Osteoblast (primary cell): ENCODE data around the gene TBC1D9B. TPM values are rescaled to one million over a fixed set of nuclear protein-coding genes. Genes with fewer than 3 reads are reported as not detected.

Source experiments
- DNase-seq: peaks from one replicate; pipeline ENCODE4 v3.0.0; 2011; ENCODE audit warnings: low spot score, mixed read lengths; ENCODE audit not compliant: insufficient read length; ENCODE audit errors: missing footprints
- H2AFZ ChIP-seq: 2 replicates; pipeline ENCODE4 v1.6.0; 2011; ENCODE audit warnings: mild to moderate bottlenecking, low read length
- H3K27ac ChIP-seq: 2 replicates; pipeline ENCODE4 v1.5.1; 2011; ENCODE audit warnings: mild to moderate bottlenecking, low read depth, low read length, moderate library complexity
- H3K27me3 ChIP-seq: 2 replicates; pipeline ENCODE4 v1.6.0; 2012; ENCODE audit warnings: mild to moderate bottlenecking, control low read depth, inconsistent platforms, low read length, moderate library complexity; ENCODE audit not compliant: insufficient read depth
- H3K36me3 ChIP-seq: 2 replicates; pipeline ENCODE4 v1.5.1; 2011; ENCODE audit warnings: mild to moderate bottlenecking, low read length, control low read depth, moderate library complexity; ENCODE audit not compliant: insufficient read depth
- H3K4me1 ChIP-seq: 2 replicates; pipeline ENCODE4 v1.5.1; 2011; ENCODE audit warnings: mild to moderate bottlenecking, low read length, control low read depth, moderate library complexity; ENCODE audit not compliant: insufficient read depth
- H3K4me2 ChIP-seq: 2 replicates; pipeline ENCODE4 v1.6.0; 2011; ENCODE audit warnings: mild to moderate bottlenecking, low read length; ENCODE audit not compliant: insufficient read depth
- H3K4me3 ChIP-seq: fragments of 200-600 bp; sonication (generic); 3 replicates; pipeline ENCODE4 v1.5.1; 2012; ENCODE audit warnings: mild to moderate bottlenecking, low read length, inconsistent platforms; ENCODE audit not compliant: insufficient read depth
- H3K79me2 ChIP-seq: 2 replicates; pipeline ENCODE4 v1.6.0; 2012; ENCODE audit warnings: mild to moderate bottlenecking, low read length, control low read depth, inconsistent platforms; ENCODE audit not compliant: insufficient read depth
- H3K9me3 ChIP-seq: 2 replicates; pipeline ENCODE4 v1.5.1; 2011; ENCODE audit warnings: low read depth, low read length, control low read depth
- H4K20me1 ChIP-seq: 2 replicates; pipeline ENCODE4 v1.6.0; 2012; ENCODE audit warnings: mild to moderate bottlenecking, low read length, control low read depth; ENCODE audit not compliant: insufficient read depth
- total RNA-seq: library from RNA; depleted of rRNA; stranded (reverse); fragments of >200 nt; gene quantifications from 2 replicates; pipeline ENCODE4 v1.2.3, GENCODE V29; 2012
- TF ChIP-seq, protein P1 (sequence below): IDR thresholded peaks from 2 replicates; pipeline ENCODE4 v1.5.1; 2011; ENCODE audit warnings: mild to moderate bottlenecking, low read depth, low read length, moderate library complexity; ENCODE audit errors: extremely low read depth

The TBC1D9B gene
- total RNA-seq, 1 donor: 89.4 TPM

DNA sequence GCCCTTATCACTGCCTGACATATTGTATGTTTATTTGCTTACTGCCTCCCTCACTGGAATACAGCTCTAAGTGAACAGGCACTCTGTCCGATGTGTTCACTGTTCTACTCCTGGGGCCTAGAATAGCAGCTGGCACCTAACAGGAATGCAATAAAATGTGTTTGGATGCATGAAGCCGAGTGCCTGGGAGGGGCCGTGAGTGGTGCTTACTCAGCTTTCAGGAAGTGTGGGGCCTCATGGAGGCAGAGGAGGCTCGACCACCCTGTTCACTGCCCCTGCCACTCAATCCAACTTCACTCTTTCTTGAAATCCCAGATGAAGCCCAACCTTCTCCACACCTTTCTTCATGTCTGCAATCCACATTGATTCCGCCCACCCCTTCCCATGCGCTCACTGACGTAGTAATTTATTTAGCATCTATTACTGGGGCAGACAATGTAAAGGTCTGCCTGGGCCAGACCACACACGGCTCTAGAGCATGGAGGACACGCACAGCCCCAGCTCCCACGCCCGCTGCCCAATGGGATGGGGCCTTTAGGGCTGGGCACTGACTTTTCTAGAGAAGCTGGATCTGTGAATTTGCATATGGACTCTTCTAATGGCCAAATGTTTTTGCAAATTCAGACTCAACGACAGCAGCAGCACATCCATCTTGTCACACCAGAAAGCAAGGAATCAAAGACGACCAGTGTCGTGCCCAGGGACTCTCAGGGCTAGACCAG, 21.3 kb downstream of the TBC1D9B start:
- H3K79me2 ChIP-seq: peaks cover 3% of the 10 kb centered on the region
- H4K20me1 ChIP-seq: peaks cover 3% of the 10 kb centered on the region
- H3K36me3 ChIP-seq: peaks cover 78% of the 10 kb centered on the region
- TF ChIP-seq, protein P1, sequence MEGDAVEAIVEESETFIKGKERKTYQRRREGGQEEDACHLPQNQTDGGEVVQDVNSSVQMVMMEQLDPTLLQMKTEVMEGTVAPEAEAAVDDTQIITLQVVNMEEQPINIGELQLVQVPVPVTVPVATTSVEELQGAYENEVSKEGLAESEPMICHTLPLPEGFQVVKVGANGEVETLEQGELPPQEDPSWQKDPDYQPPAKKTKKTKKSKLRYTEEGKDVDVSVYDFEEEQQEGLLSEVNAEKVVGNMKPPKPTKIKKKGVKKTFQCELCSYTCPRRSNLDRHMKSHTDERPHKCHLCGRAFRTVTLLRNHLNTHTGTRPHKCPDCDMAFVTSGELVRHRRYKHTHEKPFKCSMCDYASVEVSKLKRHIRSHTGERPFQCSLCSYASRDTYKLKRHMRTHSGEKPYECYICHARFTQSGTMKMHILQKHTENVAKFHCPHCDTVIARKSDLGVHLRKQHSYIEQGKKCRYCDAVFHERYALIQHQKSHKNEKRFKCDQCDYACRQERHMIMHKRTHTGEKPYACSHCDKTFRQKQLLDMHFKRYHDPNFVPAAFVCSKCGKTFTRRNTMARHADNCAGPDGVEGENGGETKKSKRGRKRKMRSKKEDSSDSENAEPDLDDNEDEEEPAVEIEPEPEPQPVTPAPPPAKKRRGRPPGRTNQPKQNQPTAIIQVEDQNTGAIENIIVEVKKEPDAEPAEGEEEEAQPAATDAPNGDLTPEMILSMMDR: no peak
- H3K27me3 ChIP-seq: no peaks in the 10 kb centered on the region
- H3K27ac ChIP-seq: no peak overlapping the region
- H3K4me1 ChIP-seq: no peaks in the 10 kb centered on the region
- H3K9me3 ChIP-seq: peaks cover 7% of the 10 kb centered on the region
- H3K4me2 ChIP-seq: no peak overlapping the region
- H3K4me3 ChIP-seq: no peak overlapping the region
- no peak overlapping the region for H2AFZ ChIP-seq
- DNase-seq: peak; percentile 26

DNA sequence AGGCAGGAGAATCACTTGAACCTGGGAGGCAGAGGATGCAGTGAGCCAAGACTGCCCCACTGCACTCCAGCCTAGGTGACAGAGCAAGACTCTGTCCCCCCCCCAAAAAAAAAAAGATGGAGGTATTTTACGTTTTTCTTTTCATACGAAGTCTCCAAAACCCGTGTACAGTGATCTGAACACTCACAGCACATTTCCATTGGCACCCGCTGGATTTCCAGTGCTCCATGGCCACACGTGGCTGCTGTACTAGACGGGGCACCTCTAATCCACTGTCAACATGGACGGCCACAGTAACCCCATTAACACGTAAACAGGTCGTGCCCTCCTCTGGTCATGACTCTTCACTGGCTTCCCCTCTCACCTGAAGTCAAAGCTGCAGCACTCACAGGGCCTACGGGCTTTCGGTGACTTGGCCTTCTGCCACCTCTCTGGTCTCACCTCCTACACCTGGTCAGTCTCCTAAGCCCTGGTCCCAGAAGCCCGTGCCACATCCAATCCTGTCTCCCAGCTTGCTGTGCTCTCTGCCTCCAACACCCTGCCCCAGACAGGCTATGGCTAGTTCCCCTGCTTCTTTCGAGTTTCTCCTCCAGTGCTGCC, 22.1 kb downstream of the TBC1D9B start:
- H3K4me3 ChIP-seq: no peak overlapping the region
- peak; percentile 51 for DNase-seq
- TF ChIP-seq, protein P1: no peak
- peaks cover 3% of the 10 kb centered on the region for H3K79me2 ChIP-seq
- H3K4me2 ChIP-seq: no peak overlapping the region
- no peaks in the 10 kb centered on the region for H3K27me3 ChIP-seq
- H4K20me1 ChIP-seq: peaks cover 3% of the 10 kb centered on the region
- H3K36me3 ChIP-seq: peaks cover 71% of the 10 kb centered on the region
- no peak overlapping the region for H2AFZ ChIP-seq
- no peak overlapping the region for H3K27ac ChIP-seq
- H3K9me3 ChIP-seq: peaks cover 7% of the 10 kb centered on the region
- no peaks in the 10 kb centered on the region for H3K4me1 ChIP-seq

DNA sequence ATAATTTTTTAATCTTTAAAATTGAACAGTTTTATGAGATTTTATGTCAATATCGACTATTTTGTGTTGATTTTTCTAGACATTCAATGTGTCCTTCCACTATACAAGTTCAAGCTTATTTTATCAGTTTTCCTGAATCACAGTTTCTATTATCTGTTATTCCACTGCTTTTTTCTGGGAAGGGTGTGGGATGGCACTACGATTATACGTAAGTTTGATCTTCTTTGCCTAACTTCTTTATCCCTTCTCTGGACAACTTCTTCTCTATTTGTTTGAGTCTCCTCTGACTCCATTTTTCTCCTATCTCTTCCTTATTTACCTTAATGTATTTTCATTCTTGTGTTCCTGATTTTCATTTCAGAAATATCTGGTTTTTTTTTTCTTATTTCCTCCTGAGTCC, 24.5 kb downstream of the TBC1D9B start:
- Histone ChIP-seq H3K4me2 (no peak overlapping the region), H3K36me3 (peaks cover 57% of the 10 kb centered on the region), H4K20me1 (peaks cover 3% of the 10 kb centered on the region), H3K4me1 (no peaks in the 10 kb centered on the region), H3K9me3 (peaks cover 7% of the 10 kb centered on the region), H2AFZ (no peak overlapping the region), H3K27ac (no peak overlapping the region), H3K4me3 (no peak overlapping the region), H3K79me2 (peaks cover 3% of the 10 kb centered on the region), H3K27me3 (no peaks in the 10 kb centered on the region)
- TF ChIP-seq, protein P1: no peak
- no peak for DNase-seq

DNA sequence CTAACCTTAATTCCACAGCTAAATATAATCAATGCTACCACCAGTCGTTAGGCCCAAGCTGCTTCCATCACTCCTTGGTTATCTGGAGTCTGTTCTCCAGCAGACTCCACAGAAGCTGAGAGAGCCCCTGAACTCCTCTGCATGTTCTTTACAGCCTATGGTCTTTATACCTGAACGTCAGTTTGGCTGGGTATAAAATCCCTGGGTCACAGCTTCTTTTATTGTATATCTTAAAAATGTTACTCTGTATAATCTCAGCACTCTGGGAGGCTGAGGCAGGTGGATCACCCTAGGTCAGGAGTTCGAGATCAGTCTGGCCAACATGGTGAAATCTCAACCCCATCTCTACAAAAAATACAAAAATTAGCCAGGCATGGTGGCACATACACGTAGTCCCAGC, 25.4 kb downstream of the TBC1D9B start:
- H3K27ac ChIP-seq: no peak overlapping the region
- DNase-seq: peak; percentile 31
- H3K4me1 ChIP-seq: no peaks in the 10 kb centered on the region
- H3K27me3 ChIP-seq: no peaks in the 10 kb centered on the region
- peaks cover 3% of the 10 kb centered on the region for H4K20me1 ChIP-seq
- peaks cover 3% of the 10 kb centered on the region for H3K79me2 ChIP-seq
- no peak overlapping the region for H3K4me2 ChIP-seq
- TF ChIP-seq, protein P1: no peak
- H3K4me3 ChIP-seq: no peak overlapping the region
- peaks cover 7% of the 10 kb centered on the region for H3K9me3 ChIP-seq
- H2AFZ ChIP-seq: no peak overlapping the region
- peaks cover 57% of the 10 kb centered on the region for H3K36me3 ChIP-seq
